SU-DHL-6 (cell line): ENCODE measurements around the gene MAP3K1.
"Not testable (repeated sequence)": the region's sequence is repeated elsewhere in the genome, so short reads cannot be mapped to it uniquely, and the experiment has no call there.

Experiments used
- H2AFZ ChIP-seq: fragments of 200-600 bp; sonication (generic); 2 replicates; pipeline ENCODE4 v1.6.1; 2014; ENCODE audit warnings: low read depth, mild to moderate bottlenecking, moderate library complexity, mixed read lengths, antibody characterized with exemption, low read length; ENCODE audit not compliant: severe bottlenecking
- H3F3A ChIP-seq: fragments of 200-600 bp; shearing (Covaris generic); 2 replicates; pipeline ENCODE4 v1.6.0; 2016; ENCODE audit warnings: antibody characterized with exemption, mild to moderate bottlenecking; ENCODE audit not compliant: insufficient read depth
- H3K27ac ChIP-seq: fragments of 200-600 bp; sonication (generic); 2 replicates; pipeline ENCODE4 v1.5.1; 2016; ENCODE audit warnings: low read depth, mild to moderate bottlenecking, low read length, moderate library complexity, mixed read lengths
- H3K27me3 ChIP-seq: fragments of 200-600 bp; sonication (generic), shearing (Covaris generic); 2 replicates; pipeline ENCODE4 v1.6.0; 2014; ENCODE audit warnings: mild to moderate bottlenecking, low read length
- H3K36me3 ChIP-seq: fragments of 200-600 bp; sonication (generic); 2 replicates; pipeline ENCODE4 v1.6.1; 2014; ENCODE audit warnings: mild to moderate bottlenecking, low read length, mixed read lengths
- H3K4me2 ChIP-seq: fragments of 300-600, 200-600 bp; shearing (Covaris generic), sonication (generic); 2 replicates; pipeline ENCODE4 v1.6.0; 2014; ENCODE audit warnings: low read length, low read depth, mild to moderate bottlenecking; ENCODE audit not compliant: poor library complexity, severe bottlenecking
- H3K4me3 ChIP-seq: fragments of 200-600 bp; sonication (generic); 2 replicates; pipeline ENCODE4 v1.5.1; 2014; ENCODE audit warnings: antibody characterized with exemption, low read length, mild to moderate bottlenecking, mixed read lengths; ENCODE audit not compliant: insufficient read depth, poor library complexity, severe bottlenecking
- H3K79me2 ChIP-seq: fragments of 200-600 bp; sonication (generic); 2 replicates; pipeline ENCODE4 v1.6.1; 2014; ENCODE audit warnings: mild to moderate bottlenecking, low read length, moderate library complexity; ENCODE audit not compliant: insufficient read depth
- H3K9ac ChIP-seq: fragments of 200-600 bp; sonication (generic); 2 replicates; pipeline ENCODE4 v1.7.0; 2014; ENCODE audit warnings: mild to moderate bottlenecking, low read length
- H3K9me2 ChIP-seq: fragments of 200-600 bp; sonication (generic); replicated peaks from 2 replicates; pipeline ENCODE4 v1.6.1; 2014; ENCODE audit warnings: low read length; ENCODE audit not compliant: insufficient read depth
- H3K9me3 ChIP-seq: fragments of 200-600 bp; sonication (generic); 2 replicates; pipeline ENCODE4 v1.6.1; 2014; ENCODE audit warnings: low read length, mixed read lengths; ENCODE audit not compliant: insufficient read depth
- H4K20me1 ChIP-seq: fragments of 200-600 bp; sonication (generic); 2 replicates; pipeline ENCODE4 v1.6.1; 2014; ENCODE audit warnings: low read depth, mild to moderate bottlenecking, antibody characterized with exemption, low read length, moderate library complexity, mixed read lengths
- CTCF ChIP-seq: fragments of 200-600 bp; sonication (generic); IDR thresholded peaks from one replicate; pipeline ENCODE4 v1.5.1; 2017; ENCODE audit warnings: antibody characterized with exemption, mild to moderate bottlenecking, low read length, moderate library complexity; ENCODE audit not compliant: insufficient read depth, poor library complexity, severe bottlenecking
- EZH2phosphoT487 ChIP-seq: fragments of 200-600 bp; sonication (generic), shearing (Covaris generic); conservative IDR thresholded peaks from 2 replicates; pipeline ENCODE4 v1.6.1; 2018; ENCODE audit warnings: mild to moderate bottlenecking, antibody characterized with exemption, low read length, moderate library complexity, mixed read lengths

The MAP3K1 gene

GRCh38 chr5:56818450-56819037 is 3.2 kb downstream of the MAP3K1 start:
- Histone ChIP-seq H3K4me2 (peak overlapping the region; percentile 90), H3K27me3 (no peaks in the 10 kb centered on the region), H4K20me1 (peaks cover 6% of the 10 kb centered on the region; the same call in 1 of the 2 replicates), H3K9me3 (no peaks in the 10 kb centered on the region), H3K36me3 (no peaks in the 10 kb centered on the region; the same call in 1 of the 2 replicates), H3F3A (peaks cover 4% of the 10 kb centered on the region; the same call in 1 of the 2 replicates), H3K9me2 (no peaks in the 10 kb centered on the region), H3K9ac (0 out of 2 replicates have a peak overlapping the region, but pooled peaks have one; percentile 25), H3K27ac (peak overlapping the region; percentile 22; the same call in 1 of the 2 replicates), H3K4me3 (peak overlapping the region; percentile 60), H3K79me2 (peaks cover 61% of the 10 kb centered on the region), H2AFZ (no peak overlapping the region)
- TF ChIP-seq CTCF (peak; percentile 29), EZH2phosphoT487 (no peak)

- Histone ChIP-seq H3K4me2 (peak overlapping the region; percentile 90), H3K79me2 (peaks cover 65% of the 10 kb centered on the region), H3K36me3 (no peaks in the 10 kb centered on the region; the same call in 1 of the 2 replicates), H2AFZ (no peak overlapping the region), H3K4me3 (peak overlapping the region; percentile 39), H3F3A (no peaks in the 10 kb centered on the region; the same call in 1 of the 2 replicates), H3K9ac (0 out of 2 replicates have a peak overlapping the region, but pooled peaks have one; percentile 25), H3K27ac (0 out of 2 replicates have a peak overlapping the region, but pooled peaks have one; percentile 22), H3K9me3 (no peaks in the 10 kb centered on the region), H3K27me3 (no peaks in the 10 kb centered on the region), H4K20me1 (peaks cover 6% of the 10 kb centered on the region; the same call in 1 of the 2 replicates), H3K9me2 (no peaks in the 10 kb centered on the region)
- TF ChIP-seq CTCF (no peak), EZH2phosphoT487 (no peak)
Measured at GRCh38 chr5:56819060-56819881, 3.9 kb downstream of the MAP3K1 start.

GRCh38 chr5:56821868-56822267 is 6.5 kb downstream of the MAP3K1 start:
- H3K4me3 ChIP-seq, H3K9me3 ChIP-seq, H2AFZ ChIP-seq, H3K9me2 ChIP-seq, H3K27me3 ChIP-seq, H3K4me2 ChIP-seq, H3K9ac ChIP-seq, H3K36me3 ChIP-seq, H3K27ac ChIP-seq, H3F3A ChIP-seq, H4K20me1 ChIP-seq: not testable (repeated sequence)
- peaks cover 61% of the 10 kb centered on the region for H3K79me2 ChIP-seq
